SK-N-SH treated with all-trans-retinoic acid at 6 μM for 48 hours (cell line): Measurements from ENCODE around the gene TAF4B.

Experiments used
- ATAC-seq: fragments of 200-7000 bp; cut with Tn5 transposase; 3 replicates; pipeline ENCODE4 v1.9.1; 2020; ENCODE audit warnings: mild to moderate bottlenecking, moderate library complexity
- BACH2 ChIP-seq: fragments of 250-450 bp; sonication (Bioruptor Pico); IDR thresholded peaks from 2 replicates; pipeline ENCODE4 v1.9.0; 2021; ENCODE audit warnings: mild to moderate bottlenecking, borderline replicate concordance
- ESRRG ChIP-seq: fragments of 250-450 bp; sonication (Bioruptor Pico); IDR thresholded peaks from 2 replicates; pipeline ENCODE4 v1.6.1; 2021; ENCODE audit warnings: mild to moderate bottlenecking
- GLIS3 ChIP-seq: fragments of 250-450 bp; sonication (Bioruptor Pico); IDR thresholded peaks from 2 replicates; pipeline ENCODE4 v1.5.0; 2020; ENCODE audit warnings: mild to moderate bottlenecking, moderate library complexity
- OSR1 ChIP-seq: fragments of 250-450 bp; sonication (Bioruptor Pico); IDR thresholded peaks from 2 replicates; pipeline ENCODE4 v1.8.0; 2022; ENCODE audit warnings: moderate library complexity, mild to moderate bottlenecking, inconsistent platforms
- PATZ1 ChIP-seq: fragments of 250-450 bp; sonication (Bioruptor Pico); IDR thresholded peaks from 2 replicates; pipeline ENCODE4 v1.8.0; 2020; ENCODE audit warnings: mild to moderate bottlenecking, moderate library complexity, borderline replicate concordance
- PPARA ChIP-seq: fragments of 250-450 bp; sonication (Bioruptor Pico); IDR thresholded peaks from 2 replicates; pipeline ENCODE4 v1.5.0; 2020; ENCODE audit warnings: mild to moderate bottlenecking, borderline replicate concordance
- RARB ChIP-seq: fragments of 250-450 bp; sonication (Bioruptor Pico); IDR thresholded peaks from 2 replicates; pipeline ENCODE4 v1.8.0; 2021; ENCODE audit warnings: mild to moderate bottlenecking, moderate library complexity
- TCF4 ChIP-seq: fragments of 250-450 bp; sonication (Bioruptor Pico); IDR thresholded peaks from 2 replicates; pipeline ENCODE4 v1.8.0; 2021; ENCODE audit warnings: mild to moderate bottlenecking, moderate library complexity, borderline replicate concordance
- TOX ChIP-seq: fragments of 250-450 bp; sonication (Bioruptor Pico); IDR thresholded peaks from 2 replicates; pipeline ENCODE4 v1.8.0; 2021; ENCODE audit warnings: mild to moderate bottlenecking, moderate library complexity, borderline replicate concordance
- TSHZ2 ChIP-seq: fragments of 250-450 bp; sonication (Bioruptor Pico); IDR thresholded peaks from 2 replicates; pipeline ENCODE4 v1.5.0; 2020; ENCODE audit warnings: mild to moderate bottlenecking, moderate library complexity
- ZC3H10 ChIP-seq: fragments of 250-450 bp; sonication (Bioruptor Pico); IDR thresholded peaks from 2 replicates; pipeline ENCODE4 v1.5.1; 2021; ENCODE audit warnings: mild to moderate bottlenecking, moderate library complexity
- ZFP3 ChIP-seq: fragments of 250-450 bp; sonication (Bioruptor Pico); IDR thresholded peaks from 2 replicates; pipeline ENCODE4 v1.5.0; 2020; ENCODE audit warnings: mild to moderate bottlenecking, moderate library complexity
- ZNF70 ChIP-seq: fragments of 450-650 bp; formaldehyde crosslinking; IDR thresholded peaks from 2 replicates; pipeline ENCODE4 v1.5.0; 2020; ENCODE audit warnings: mild to moderate bottlenecking, moderate library complexity
- ZNF8 ChIP-seq: fragments of 450-650 bp; formaldehyde crosslinking; IDR thresholded peaks from 2 replicates; pipeline ENCODE4 v1.5.0; 2020; ENCODE audit warnings: mild to moderate bottlenecking, moderate library complexity
- TF ChIP-seq, protein P1 (sequence below): fragments of 250-450 bp; sonication (Bioruptor Pico); IDR thresholded peaks from 2 replicates; pipeline ENCODE4 v1.8.0; 2021; ENCODE audit warnings: low read depth, mild to moderate bottlenecking, moderate library complexity, borderline replicate concordance
- TF ChIP-seq, protein P2 (sequence below): fragments of 250-450 bp; sonication (Bioruptor Pico); IDR thresholded peaks from 2 replicates; pipeline ENCODE4 v1.5.1; 2021; ENCODE audit warnings: mild to moderate bottlenecking, moderate library complexity

The TAF4B gene

DNA sequence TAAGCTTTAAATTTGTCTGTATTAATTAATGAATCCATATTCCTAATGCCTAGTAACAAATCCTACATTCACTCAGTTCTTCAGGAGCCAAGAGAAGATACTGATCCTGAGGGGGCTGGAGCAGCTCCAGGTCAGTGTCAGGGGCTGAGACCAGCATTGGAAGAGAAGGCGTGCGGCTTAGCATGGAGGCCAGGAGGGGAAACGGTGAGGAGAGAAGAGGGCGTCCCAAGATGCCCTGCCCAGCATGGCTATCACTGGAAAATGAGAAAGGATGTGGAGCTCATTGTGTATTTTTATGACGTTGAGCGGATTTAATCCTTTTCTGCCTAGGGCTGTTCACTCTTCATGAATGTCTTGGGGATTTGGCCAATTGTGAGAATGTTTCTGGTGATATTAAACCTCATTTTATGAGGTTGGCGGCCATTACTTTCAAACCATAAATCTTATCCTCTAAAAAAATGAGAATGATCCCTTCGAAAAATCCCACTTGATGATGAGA, 190.5 kb downstream of the TAF4B start (continued):
- TF ChIP-seq TSHZ2 (CRISPR knock-in tag) (no peak), ZNF70 (CRISPR knock-in tag) (no peak)
- TF ChIP-seq, protein P1, sequence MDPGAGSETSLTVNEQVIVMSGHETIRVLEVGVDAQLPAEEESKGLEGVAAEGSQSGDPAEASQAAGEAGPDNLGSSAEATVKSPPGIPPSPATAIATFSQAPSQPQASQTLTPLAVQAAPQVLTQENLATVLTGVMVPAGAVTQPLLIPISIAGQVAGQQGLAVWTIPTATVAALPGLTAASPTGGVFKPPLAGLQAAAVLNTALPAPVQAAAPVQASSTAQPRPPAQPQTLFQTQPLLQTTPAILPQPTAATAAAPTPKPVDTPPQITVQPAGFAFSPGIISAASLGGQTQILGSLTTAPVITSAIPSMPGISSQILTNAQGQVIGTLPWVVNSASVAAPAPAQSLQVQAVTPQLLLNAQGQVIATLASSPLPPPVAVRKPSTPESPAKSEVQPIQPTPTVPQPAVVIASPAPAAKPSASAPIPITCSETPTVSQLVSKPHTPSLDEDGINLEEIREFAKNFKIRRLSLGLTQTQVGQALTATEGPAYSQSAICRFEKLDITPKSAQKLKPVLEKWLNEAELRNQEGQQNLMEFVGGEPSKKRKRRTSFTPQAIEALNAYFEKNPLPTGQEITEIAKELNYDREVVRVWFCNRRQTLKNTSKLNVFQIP (CRISPR knock-in tag), result no peak
- TF ChIP-seq, all 23 proteins: peak for 0

- no peak for TF ChIP-seq RARB
- no peak for ATAC-seq
Observed at GRCh38 chr18:26417190-26417589, 190.9 kb downstream of the TAF4B start.

GRCh38 chr18:26418225-26418624, 192.0 kb downstream of the TAF4B start:
- no peak for ATAC-seq
- TF ChIP-seq PPARA (CRISPR knock-in tag) (no peak), BACH2 (no peak), RARB (no peak), GLIS3 (CRISPR knock-in tag) (no peak), ZC3H10 (no peak), ESRRG (CRISPR knock-in tag) (no peak), ZNF8 (CRISPR knock-in tag) (no peak), TOX (CRISPR knock-in tag) (no peak), ZFP3 (CRISPR knock-in tag) (no peak), OSR1 (CRISPR knock-in tag) (no peak), PATZ1 (CRISPR knock-in tag) (no peak)
- TF ChIP-seq, protein P1 (CRISPR knock-in tag), result no peak
- TF ChIP-seq, protein P2, sequence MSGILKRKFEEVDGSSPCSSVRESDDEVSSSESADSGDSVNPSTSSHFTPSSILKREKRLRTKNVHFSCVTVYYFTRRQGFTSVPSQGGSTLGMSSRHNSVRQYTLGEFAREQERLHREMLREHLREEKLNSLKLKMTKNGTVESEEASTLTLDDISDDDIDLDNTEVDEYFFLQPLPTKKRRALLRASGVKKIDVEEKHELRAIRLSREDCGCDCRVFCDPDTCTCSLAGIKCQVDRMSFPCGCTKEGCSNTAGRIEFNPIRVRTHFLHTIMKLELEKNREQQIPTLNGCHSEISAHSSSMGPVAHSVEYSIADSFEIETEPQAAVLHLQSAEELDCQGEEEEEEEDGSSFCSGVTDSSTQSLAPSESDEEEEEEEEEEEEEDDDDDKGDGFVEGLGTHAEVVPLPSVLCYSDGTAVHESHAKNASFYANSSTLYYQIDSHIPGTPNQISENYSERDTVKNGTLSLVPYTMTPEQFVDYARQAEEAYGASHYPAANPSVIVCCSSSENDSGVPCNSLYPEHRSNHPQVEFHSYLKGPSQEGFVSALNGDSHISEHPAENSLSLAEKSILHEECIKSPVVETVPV (CRISPR knock-in tag), result no peak
- TF ChIP-seq, all 23 proteins: peak for 0

DNA sequence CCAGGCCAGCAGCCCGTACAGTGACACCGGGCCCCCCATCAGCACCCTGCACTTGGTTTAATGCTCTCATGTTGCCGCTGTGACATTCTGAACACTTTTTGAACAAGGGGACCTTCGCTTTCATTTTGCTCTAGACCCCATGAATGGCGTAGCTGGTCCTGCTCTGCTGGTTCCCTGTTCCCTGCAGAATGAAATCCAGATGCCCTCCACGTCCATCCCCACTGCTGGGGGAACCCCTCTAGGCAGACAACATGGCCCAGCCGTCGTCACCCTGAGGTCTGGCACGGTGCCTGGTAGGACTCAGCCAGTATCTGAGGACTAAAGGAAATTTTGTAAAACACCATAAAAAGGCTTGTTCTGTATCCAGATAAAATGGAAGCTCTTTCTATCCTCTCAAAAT, 193.5 kb downstream of the TAF4B start:
- TF ChIP-seq TCF4 (peak; percentile 51; the same call in 1 of the 2 replicates), TSHZ2 (CRISPR knock-in tag) (no peak)
- peak; percentile 44; the same call in 1 of the 3 replicates for ATAC-seq
